Measurements from ENCODE around the gene EFHD2. TPM values are rescaled to one million over a fixed set of nuclear protein-coding genes. Genes with fewer than 3 reads are reported as not detected.

EFHD2 gene
- total RNA-seq, 1 experiment from 2014 or later, result 69.7 TPM

DNA sequence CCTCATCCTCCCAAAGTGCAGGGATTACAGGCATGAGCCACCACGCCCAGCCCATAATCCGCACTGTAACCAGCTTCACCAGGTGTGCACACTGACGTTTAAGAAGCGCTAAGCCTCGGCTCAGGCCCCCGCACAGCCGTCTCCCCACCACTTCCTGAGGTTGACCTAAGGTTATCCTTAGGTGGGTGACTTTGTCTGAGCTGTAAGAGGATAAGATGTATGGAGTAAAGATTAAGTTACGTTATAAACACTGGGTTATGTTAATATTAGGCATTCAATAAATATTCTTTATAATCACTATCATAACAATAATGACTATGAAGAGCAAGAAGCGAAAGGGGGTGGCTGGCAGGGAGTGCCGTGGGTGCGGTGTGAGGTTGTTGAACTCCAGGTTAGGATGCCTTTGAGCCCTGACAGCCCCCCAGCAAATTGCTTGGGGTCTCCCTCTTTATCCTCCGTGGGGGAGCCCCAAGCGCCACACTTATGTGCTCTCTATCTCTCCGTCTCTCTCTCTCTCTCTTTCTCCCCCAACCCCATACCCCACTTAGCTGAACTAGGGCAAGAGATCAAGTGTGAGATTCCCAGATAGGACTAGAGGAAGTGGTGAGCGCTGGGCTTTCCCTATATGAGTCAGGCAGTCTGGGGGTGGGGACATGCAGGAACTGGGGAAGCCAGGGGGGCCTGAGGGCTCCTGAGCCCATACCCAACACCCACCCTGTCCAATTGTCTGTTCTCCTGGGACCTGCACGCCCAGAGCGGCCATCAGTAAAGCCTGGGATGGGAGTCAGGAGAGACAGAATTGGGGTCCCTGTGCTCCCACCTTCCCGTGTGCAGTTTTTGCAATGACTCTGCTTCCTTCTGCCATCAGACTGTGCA, 7.6 kb downstream of the EFHD2 start (continued):
- no peak for TF ChIP-seq YY1 (IDR thresholded peaks at IDR 0.05; ENCODE audit: extremely low read depth, insufficient replicate concordance, low read depth, low read length)
- no peak for TF ChIP-seq EZH2phosphoT487 (IDR thresholded peaks at IDR 0.05; ENCODE audit: borderline replicate concordance)
- no peak for TF ChIP-seq TCF7L2 (IDR thresholded peaks at IDR 0.05; ENCODE audit: borderline replicate concordance, extremely low read depth, insufficient read depth, insufficient read length)
- TF ChIP-seq SRF (IDR thresholded peaks at IDR 0.05; ENCODE audit: low read depth), result no peak
- no peak for TF ChIP-seq EZH2 (IDR thresholded peaks at IDR 0.05)
- TF ChIP-seq FOSL1 (IDR thresholded peaks at IDR 0.05; ENCODE audit: low read depth), result no peak

DNA sequence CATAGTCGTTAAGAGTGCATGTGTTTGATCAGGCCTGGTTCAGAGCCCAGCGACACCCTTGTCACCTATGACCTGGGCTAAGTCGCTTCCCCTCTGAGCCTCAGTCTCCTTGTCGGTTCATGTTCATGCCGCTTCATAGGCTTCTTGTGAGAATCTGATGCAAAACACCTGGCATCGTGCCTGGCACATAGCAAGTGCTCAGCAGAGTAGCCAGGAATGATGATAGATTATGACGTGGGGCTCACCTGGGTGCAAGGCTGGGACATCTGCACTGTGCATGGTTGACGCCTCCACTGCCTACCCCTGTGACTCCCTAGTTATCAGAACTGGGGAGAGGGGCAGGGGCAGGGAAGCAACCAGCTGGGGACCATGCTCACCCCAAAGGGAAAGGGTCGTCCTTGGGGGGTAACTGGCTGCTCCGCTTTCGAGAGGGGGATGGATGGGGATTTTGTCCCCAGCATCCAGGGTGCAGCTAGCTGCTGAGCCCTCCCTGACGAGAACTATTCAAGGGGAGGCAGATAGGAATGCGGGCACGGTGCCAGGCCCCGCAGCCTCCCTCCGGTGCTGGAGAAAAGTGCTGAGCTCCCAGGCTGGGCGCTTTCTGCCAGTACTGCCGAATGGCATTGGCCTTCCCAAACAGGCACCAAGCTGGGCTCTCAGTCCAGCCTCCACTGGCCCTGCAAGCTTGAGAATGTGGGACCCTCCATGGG, 9.3 kb downstream of the EFHD2 start:
- intact Hi-C loops (cut with micrococcal nuclease), result loop anchor here (5.0 kb wide), 1 partner anchor 97 kb away; no protein-coding TSS in a partner anchor
- ATAC-seq (no peak), DNase-seq (ENCODE audit: low read depth, low spot score) (no peak)
- POLR2A ChIA-PET, result no interaction called here
- no peaks in the 10 kb centered on the region for H3K27me3 ChIP-seq (ENCODE audit: insufficient read depth, low read length)
- TF ChIP-seq, protein P1, sequence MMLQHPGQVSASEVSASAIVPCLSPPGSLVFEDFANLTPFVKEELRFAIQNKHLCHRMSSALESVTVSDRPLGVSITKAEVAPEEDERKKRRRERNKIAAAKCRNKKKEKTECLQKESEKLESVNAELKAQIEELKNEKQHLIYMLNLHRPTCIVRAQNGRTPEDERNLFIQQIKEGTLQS (IDR thresholded peaks at IDR 0.05), result no peak
- TF ChIP-seq CEBPB (IDR thresholded peaks at IDR 0.05; ENCODE audit: low read depth) (no peak), ELF1 (IDR thresholded peaks at IDR 0.05; ENCODE audit: borderline replicate concordance, low read depth) (no peak), RAD21 (IDR thresholded peaks at IDR 0.05; ENCODE audit: low read depth) (no peak), EZH2 (IDR thresholded peaks at IDR 0.05) (no peak), CBX3 (IDR thresholded peaks at IDR 0.05; ENCODE audit: low read depth) (no peak), POLR2AphosphoS5 (IDR thresholded peaks at IDR 0.05; ENCODE audit: low read depth, low read length) (no peak), ZNF274 (IDR thresholded peaks at IDR 0.05; ENCODE audit: low read depth, low read length) (no peak), EGR1 (IDR thresholded peaks at IDR 0.05; ENCODE audit: low read depth) (no peak), ZFX (IDR thresholded peaks at IDR 0.05) (no peak)
- H3K4me1 ChIP-seq (ENCODE audit: control insufficient read depth in 1 of 2, insufficient read depth in 2 of 2, low read length in 2 of 2), result peaks cover 12 to 70% of the 10 kb centered on the region in 2 experiments
- BruUV-seq (replicated peaks), result no TSS peak
- H3K27ac ChIP-seq (ENCODE audit: low read depth, low read length), result no peak overlapping the region
- RAD21 ChIA-PET (ENCODE audit: low non-redundant PET in 1 of 2, low total read pairs in 2 of 2, uncharacterized antibody in 2 of 2, unreplicated experiment in 2 of 2), result no interaction called here
- CTCF ChIA-PET, result interaction anchor here (0.8 kb wide), 1 partner anchor 12 kb away, joined by 4 read pairs; no protein-coding TSS in a partner anchor
- H3K79me2 ChIP-seq (ENCODE audit: insufficient read depth, low read length), result peaks cover 91% of the 10 kb centered on the region
- no peaks in the 10 kb centered on the region for H3K9me2 ChIP-seq (ENCODE audit: insufficient read depth)
- H3K9ac ChIP-seq (ENCODE audit: low read length), result no peak overlapping the region
- H3K4me3 ChIP-seq (replicated peaks in 1 of 2; ENCODE audit: low read depth in 1 of 2, low read length in 2 of 2), result no peak overlapping the region
- no peak overlapping the region for H2AFZ ChIP-seq (ENCODE audit: low read depth, low read length, poor library complexity, severe bottlenecking)
- H4K20me1 ChIP-seq (ENCODE audit: insufficient read depth), result peaks cover 5% of the 10 kb centered on the region; the same call in 1 of the 2 replicates
- H3K9me3 ChIP-seq (ENCODE audit: control insufficient read depth in 1 of 2, insufficient read depth in 1 of 2, low read depth in 1 of 2, low read length in 2 of 2), result no peaks in the 10 kb centered on the region
- peaks cover 0 to 20% of the 10 kb centered on the region in 2 experiments; a peak in 1 of 4 replicates for H3K36me3 ChIP-seq (ENCODE audit: control insufficient read depth in 1 of 2, insufficient read depth in 2 of 2, low read length in 2 of 2)
- no peak overlapping the region for H3K4me2 ChIP-seq (ENCODE audit: low read length)

Data from HCT116 (cell line).